KOPT-K1 (cell line): ENCODE measurements around the gene GPR162.

Source experiments
- H3K27ac ChIP-seq: fragments of 200-600 bp; sonication (generic); 2 replicates; pipeline ENCODE4 v1.5.1; 2016; ENCODE audit warnings: antibody characterized with exemption, mild to moderate bottlenecking, low read depth, low read length; ENCODE audit not compliant: poor library complexity, severe bottlenecking
- H3K36me3 ChIP-seq: fragments of 200-600 bp; sonication (generic); 2 replicates; pipeline ENCODE4 v1.5.1; 2017; ENCODE audit warnings: antibody characterized with exemption, mild to moderate bottlenecking, low read length, moderate library complexity; ENCODE audit not compliant: insufficient read depth
- H3K9me3 ChIP-seq: fragments of 200-600 bp; sonication (generic); 2 replicates; pipeline ENCODE4 v1.5.1; 2017; ENCODE audit warnings: antibody characterized with exemption, low read length, mild to moderate bottlenecking; ENCODE audit not compliant: insufficient read depth, poor library complexity, severe bottlenecking

Gene GPR162

GRCh38 chr12:6821591-6822425 is at the start of gene GPR162:
Gene GPR162 (plus strand): TSS chr12:6821821. CDS start chr12:6823899, 2,078 bp downstream.
- Histone ChIP-seq H3K27ac (peak within 1 kb of the TSS; percentile 28), H3K36me3 (no peaks in the 10 kb centered on the region), H3K9me3 (no peaks in the 10 kb centered on the region)

GRCh38 chr12:6772331-6772695 is 49.3 kb upstream of the GPR162 start, which contains the start of gene LAG3:
Gene LAG3 (plus strand): TSS chr12:6772520. CDS start chr12:6772853, 333 bp downstream.
- no peak within 1 kb of the TSS for H3K27ac ChIP-seq
- no peaks in the 10 kb centered on the region for H3K36me3 ChIP-seq
- no peaks in the 10 kb centered on the region for H3K9me3 ChIP-seq

- no peaks in the 10 kb centered on the region for H3K36me3 ChIP-seq
- no peak overlapping the region for H3K27ac ChIP-seq
- H3K9me3 ChIP-seq, result no peaks in the 10 kb centered on the region
These were observed 48.7 kb upstream of the GPR162 start for GRCh38 chr12:6772726-6773589.

GRCh38 chr12:6773590-6774351 is 47.9 kb upstream of the GPR162 start:
- Histone ChIP-seq H3K36me3 (no peaks in the 10 kb centered on the region), H3K9me3 (no peaks in the 10 kb centered on the region), H3K27ac (peak overlapping the region; percentile 48)

- H3K27ac ChIP-seq, result peak overlapping the region; percentile 48
- H3K9me3 ChIP-seq, result no peaks in the 10 kb centered on the region
- no peaks in the 10 kb centered on the region for H3K36me3 ChIP-seq
These were observed 47.0 kb upstream of the GPR162 start for GRCh38 chr12:6774499-6775062.

GRCh38 chr12:6775185-6776174 is 46.1 kb upstream of the GPR162 start:
- Histone ChIP-seq H3K27ac (peak overlapping the region; percentile 48), H3K36me3 (no peaks in the 10 kb centered on the region), H3K9me3 (no peaks in the 10 kb centered on the region)

- Histone ChIP-seq H3K36me3 (no peaks in the 10 kb centered on the region), H3K9me3 (no peaks in the 10 kb centered on the region), H3K27ac (no peak overlapping the region)
These were observed 44.2 kb upstream of the GPR162 start for GRCh38 chr12:6777386-6777785.

- Histone ChIP-seq H3K9me3 (no peaks in the 10 kb centered on the region), H3K27ac (no peak overlapping the region), H3K36me3 (no peaks in the 10 kb centered on the region)
These were observed 43.4 kb upstream of the GPR162 start for GRCh38 chr12:6778217-6778573.

- H3K27ac ChIP-seq, result peak overlapping the region; percentile 4
- H3K36me3 ChIP-seq, result no peaks in the 10 kb centered on the region
- no peaks in the 10 kb centered on the region for H3K9me3 ChIP-seq
These were observed 42.8 kb upstream of the GPR162 start for GRCh38 chr12:6778574-6779550.

- no peaks in the 10 kb centered on the region for H3K36me3 ChIP-seq
- H3K27ac ChIP-seq, result peak overlapping the region; percentile 34
- no peaks in the 10 kb centered on the region for H3K9me3 ChIP-seq
These were observed 41.8 kb upstream of the GPR162 start for GRCh38 chr12:6779708-6780432.

- H3K27ac ChIP-seq, result peak overlapping the region; percentile 34
- no peaks in the 10 kb centered on the region for H3K36me3 ChIP-seq
- H3K9me3 ChIP-seq, result no peaks in the 10 kb centered on the region
These were observed 41.0 kb upstream of the GPR162 start for GRCh38 chr12:6780573-6780972.

GRCh38 chr12:6782119-6782518 is 39.5 kb upstream of the GPR162 start:
- H3K36me3 ChIP-seq, result no peaks in the 10 kb centered on the region
- no peaks in the 10 kb centered on the region for H3K9me3 ChIP-seq
- H3K27ac ChIP-seq, result peak overlapping the region; percentile 97
